NB4 (cell line): ENCODE results near the gene HES4.

ENCODE experiments used
- CTCF ChIP-seq: IDR thresholded peaks from one replicate; pipeline ENCODE4 v1.5.1; 2012; ENCODE audit warnings: low read depth, low read length
- MYC ChIP-seq: IDR thresholded peaks from 2 replicates; pipeline ENCODE4 v1.6.1; 2011; ENCODE audit warnings: low read depth, low read length
- POLR2A ChIP-seq: IDR thresholded peaks from 2 replicates; pipeline ENCODE4 v1.6.1; 2011; ENCODE audit warnings: mild to moderate bottlenecking; ENCODE audit not compliant: insufficient read length; ENCODE audit errors: extremely low read depth

- TF ChIP-seq CTCF: no peak
- TF ChIP-seq POLR2A: no peak
- no peak for TF ChIP-seq MYC
Observed at GRCh38 chr1:998995-999724, 737 bp downstream of the HES4 start.
